Sciatic nerve (tissue), 2 donors: ENCODE measurements around the gene WDR77. TPM values are rescaled to one million over a fixed set of nuclear protein-coding genes. Genes with fewer than 3 reads are reported as not detected.

Source experiments
- ATAC-seq: fragments of 200-7000 bp; cut with Tn5 transposase; one replicate; pipeline ENCODE4 v1.9.1; 2020; ENCODE audit warnings: mild to moderate bottlenecking, moderate library complexity
- DNase-seq: peaks from one replicate; pipeline ENCODE4 v3.0.0-alpha.2; 2020; ENCODE audit warnings: low spot score
- intact Hi-C: fragments of 100-400 bp; cut with DNase I; formaldehyde crosslinking; loops from one replicate; pipeline ENCODE4 v1.14.2; 2022
- total RNA-seq: library from RNA; stranded (reverse); fragmentation: NEBNext Ultra II Directional; extraction: Animal tissue kit (Norgen Biotek cat#: 25700); gene quantifications from one replicate; pipeline ENCODE4 v1.2.1, GENCODE V29; 2021
- donor health status: DM: no; HTN: no; CAD: no.
- donor health status: DM: no; HTN: no; CAD: no.

WDR77 gene
- total RNA-seq, 1 donor from 2014 or later = 16.4 TPM

DNA sequence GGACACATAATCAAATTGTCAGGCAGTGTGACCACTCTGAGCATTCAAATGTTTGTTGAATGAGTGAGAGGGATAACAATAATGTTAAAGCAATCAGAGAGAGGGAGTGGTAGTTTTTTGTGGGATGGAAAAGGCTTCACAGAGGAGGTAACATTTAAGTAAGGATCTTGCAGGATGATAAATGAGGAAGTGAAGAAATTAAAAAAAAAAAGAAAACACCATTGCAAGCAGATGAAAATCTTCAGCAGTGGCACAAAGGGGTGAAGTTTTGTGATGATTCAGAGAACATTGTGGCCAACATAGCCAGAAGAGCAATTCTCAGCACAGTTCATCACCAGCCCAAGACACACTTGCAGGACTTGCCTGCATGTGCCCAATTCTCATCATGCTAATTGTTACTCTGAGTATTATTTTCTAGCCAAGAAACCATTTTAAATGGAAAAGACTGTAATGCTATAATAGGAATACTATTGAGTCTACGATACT, 56.6 kb downstream of the WDR77 start:
- intact Hi-C loops = no loop called here
- ATAC-seq = no peak
- DNase-seq = no peak

DNA sequence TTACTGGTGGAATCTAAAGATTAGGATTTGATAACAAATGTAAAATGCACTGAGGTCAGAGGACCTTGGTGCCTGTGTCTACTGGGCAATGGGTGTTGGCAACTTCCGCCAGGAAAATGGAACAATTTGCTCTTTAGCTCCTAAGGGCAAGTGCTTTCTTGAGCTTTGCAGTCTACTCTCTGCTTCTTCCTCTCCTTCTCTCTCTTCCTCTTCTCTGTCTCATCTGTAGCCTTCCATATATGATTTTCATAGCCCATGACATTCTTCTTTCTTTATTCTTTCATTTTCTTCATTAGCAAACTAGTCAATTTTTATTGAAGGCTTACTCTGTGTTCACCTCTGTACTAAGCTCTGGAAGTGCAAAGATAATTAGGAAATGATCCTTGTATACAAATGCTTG, 57.0 kb downstream of the WDR77 start:
- no peak for DNase-seq
- intact Hi-C loops = no loop called here
- ATAC-seq = no peak

Other genes starting within 250 kb of the WDR77 start
- 14.6 TPM for gene DENND2D, start 248.6 kb downstream of the WDR77 start, total RNA-seq
- 3.3 TPM for gene CHI3L2, start 221.5 kb downstream of the WDR77 start, total RNA-seq
- gene CHIA, start 158.4 kb downstream of the WDR77 start, total RNA-seq = not detected
- 3.1 TPM for gene OVGP1, start 21.5 kb downstream of the WDR77 start, total RNA-seq
- gene ATP5PB, start 208 bp upstream of the WDR77 start, total RNA-seq = 112 TPM
- 15.9 TPM for gene C1orf162, start 24.7 kb upstream of the WDR77 start, total RNA-seq
- gene ADORA3, start 54.4 kb upstream of the WDR77 start, total RNA-seq = 3.8 TPM
- 1.2 TPM for gene TMIGD3, start 54.4 kb upstream of the WDR77 start, total RNA-seq
- gene RAP1A, start 170.5 kb upstream of the WDR77 start, total RNA-seq = 97.0 TPM